Measurements from ENCODE around the gene ZNF841. TPM values are rescaled to one million over a fixed set of nuclear protein-coding genes. Genes with fewer than 3 reads are reported as not detected.

ZNF841 gene
- 10 to 100 TPM; 48.0 to 56.0 TPM for total RNA-seq
- polyA plus RNA-seq: 1 to 10 TPM; 2.3 to 5.0 TPM

- H3K36me3 Mint-ChIP-seq: peaks cover 50 to 55% of the 10 kb centered on the region in 2 donors
- H3K27me3 Mint-ChIP-seq: peaks cover 0 to 1% of the 10 kb centered on the region in 2 donors
- intact Hi-C loops (cut with micrococcal nuclease): loop anchor here (1.0 to 5.0 kb wide), 3 partner anchors 48 to 174 kb away; partner anchors contain the start of genes ZNF432 and ZNF766
- H3K4me3 Mint-ChIP-seq: peak within 1 kb of the TSS; percentile 94 to 99 (median 99)
- Histone ChIP-seq H3K36me3 (ENCODE audit: insufficient read depth, low read length) (peaks cover 5% of the 10 kb centered on the region), H3K4me1 (ENCODE audit: insufficient read depth, low read length) (peaks cover 17% of the 10 kb centered on the region), H3K9me3 (ENCODE audit: control insufficient read depth in 1 of 2, low read length in 2 of 2) (peaks cover 0 to 15% of the 10 kb centered on the region in 2 donors), H3K27ac (ENCODE audit: low read depth, low read length) (peak within 1 kb of the TSS; percentile 81), H3K27me3 (ENCODE audit: insufficient read depth, low read length) (no peaks in the 10 kb centered on the region), H3K4me3 (ENCODE audit: low read length in 2 of 2) (peak within 1 kb of the TSS; percentile 55 to 98)
- H3K4me1 Mint-ChIP-seq: peaks cover 20 to 41% (median 32%) of the 10 kb centered on the region in 4 donors
- peaks cover 6 to 96% (median 74%) of the 10 kb centered on the region in 8 donors for H3K9me3 Mint-ChIP-seq
- DNase-seq: peak; percentile 77 to 84 (median 80)
- POLR2A ChIA-PET (ENCODE audit: partially characterized antibody): no interaction called here
- peak within 1 kb of the TSS; percentile 92 to 98 (median 98) for H3K27ac Mint-ChIP-seq
- CTCF ChIA-PET (ENCODE audit: partially characterized antibody): no interaction called here
These were observed at the start of gene ZNF841 for GRCh38 chr19:52095172-52096014. ZNF841 (minus strand) TSS chr19:52095765; CDS start chr19:52084801, 10,964 bp downstream.

- Mint-ChIP-seq H3K9me3 (peaks cover 0 to 49% (median 19%) of the 10 kb centered on the region in 8 donors), H3K36me3 (peaks cover 3 to 14% of the 10 kb centered on the region in 2 donors), H3K27me3 (no peaks in the 10 kb centered on the region), H3K4me1 (peaks cover 16 to 34% (median 25%) of the 10 kb centered on the region in 4 donors), H3K4me3 (peak overlapping the region in 1 of 8 donors; percentile 48), H3K27ac (peak overlapping the region in 2 of 7 donors; percentile 64 to 78)
- Histone ChIP-seq H3K27me3 (ENCODE audit: insufficient read depth, low read length) (no peaks in the 10 kb centered on the region), H3K36me3 (ENCODE audit: insufficient read depth, low read length) (no peaks in the 10 kb centered on the region), H3K4me3 (ENCODE audit: low read length in 2 of 2) (no peak overlapping the region), H3K27ac (ENCODE audit: low read depth, low read length) (no peak overlapping the region), H3K9me3 (ENCODE audit: control insufficient read depth in 1 of 2, low read length in 2 of 2) (no peaks in the 10 kb centered on the region), H3K4me1 (ENCODE audit: insufficient read depth, low read length) (peaks cover 18% of the 10 kb centered on the region)
- no peak for DNase-seq
- CTCF ChIA-PET (ENCODE audit: partially characterized antibody): interaction anchor here (1.3 kb wide), 1 partner anchor 47 kb away, joined by 3 read pairs; no protein-coding TSS in a partner anchor
- POLR2A ChIA-PET (ENCODE audit: partially characterized antibody): interaction anchor here (1.3 to 4.2 kb wide), 2 partner anchors 29 to 48 kb away, joined by 3 to 40 read pairs; partner anchors contain the start of genes PPP2R1A and ZNF836
- intact Hi-C loops (cut with micrococcal nuclease): no loop called here
These were observed 46.5 kb upstream of the ZNF841 start for GRCh38 chr19:52142001-52142595.

- H3K4me1 ChIP-seq (ENCODE audit: insufficient read depth, low read length): peaks cover 18% of the 10 kb centered on the region
- DNase-seq: no peak
- CTCF ChIA-PET (ENCODE audit: partially characterized antibody): interaction anchor here (1.3 to 5.4 kb wide), 3 partner anchors 31 to 96 kb away, joined by 3 to 68 read pairs (median 17); partner anchors contain the start of gene ZNF836
- no peak overlapping the region for H3K27ac ChIP-seq (ENCODE audit: low read depth, low read length)
- H3K27me3 ChIP-seq (ENCODE audit: insufficient read depth, low read length): no peaks in the 10 kb centered on the region
- POLR2A ChIA-PET (ENCODE audit: partially characterized antibody): interaction anchor here (0.5 to 4.2 kb wide), 6 partner anchors 19 to 678 kb away, joined by 3 to 40 read pairs (median 14); partner anchors contain the start of genes PPP2R1A, ZNF432 and ZNF836
- H3K36me3 Mint-ChIP-seq: peaks cover 3 to 12% of the 10 kb centered on the region in 2 donors
- peak overlapping the region in 6 of 7 donors; percentile 36 to 91 (median 73) for H3K27ac Mint-ChIP-seq
- H3K9me3 Mint-ChIP-seq: peaks cover 0 to 45% (median 12%) of the 10 kb centered on the region in 8 donors
- intact Hi-C loops (cut with micrococcal nuclease): loop anchor here (2.0 kb wide), 2 partner anchors 92 to 214 kb away; partner anchors contain the start of genes ZNF432 and ZNF613
- H3K27me3 Mint-ChIP-seq: no peaks in the 10 kb centered on the region
- H3K36me3 ChIP-seq (ENCODE audit: insufficient read depth, low read length): no peaks in the 10 kb centered on the region
- H3K4me1 Mint-ChIP-seq: peaks cover 19 to 34% (median 27%) of the 10 kb centered on the region in 4 donors
- H3K4me3 ChIP-seq (ENCODE audit: low read length in 2 of 2): no peak overlapping the region
- H3K9me3 ChIP-seq (ENCODE audit: control insufficient read depth in 1 of 2, low read length in 2 of 2): no peaks in the 10 kb centered on the region
- peak overlapping the region in 2 of 8 donors; percentile 51 to 59 for H3K4me3 Mint-ChIP-seq
These were observed 45.6 kb upstream of the ZNF841 start for GRCh38 chr19:52141203-52141602.

GRCh38 chr19:52140032-52140710 lies 44.6 kb upstream of the ZNF841 start:
- Mint-ChIP-seq H3K4me1 (peaks cover 21 to 34% (median 27%) of the 10 kb centered on the region in 4 donors), H3K4me3 (peak overlapping the region; percentile 90 to 98 (median 96)), H3K27me3 (no peaks in the 10 kb centered on the region), H3K9me3 (peaks cover 0 to 40% (median 11%) of the 10 kb centered on the region in 8 donors), H3K36me3 (peaks cover 7 to 15% of the 10 kb centered on the region in 2 donors), H3K27ac (peak overlapping the region; percentile 91 to 98 (median 94))
- H3K4me3 ChIP-seq (ENCODE audit: low read length in 2 of 2): peak overlapping the region; percentile 38 to 72
- no peaks in the 10 kb centered on the region for H3K36me3 ChIP-seq (ENCODE audit: insufficient read depth, low read length)
- H3K27me3 ChIP-seq (ENCODE audit: insufficient read depth, low read length): no peaks in the 10 kb centered on the region
- CTCF ChIA-PET (ENCODE audit: partially characterized antibody): interaction anchor here (0.7 to 5.4 kb wide), 5 partner anchors 32 to 101 kb away, joined by 3 to 68 read pairs (median 9); partner anchors contain the start of genes PPP2R1A and ZNF836
- peaks cover 18% of the 10 kb centered on the region for H3K4me1 ChIP-seq (ENCODE audit: insufficient read depth, low read length)
- intact Hi-C loops (cut with micrococcal nuclease): loop anchor here (1.0 to 2.0 kb wide), 4 partner anchors 49 to 213 kb away; partner anchors contain the start of genes ZNF432, ZNF613 and ZNF766
- H3K9me3 ChIP-seq (ENCODE audit: control insufficient read depth in 1 of 2, low read length in 2 of 2): no peaks in the 10 kb centered on the region
- H3K27ac ChIP-seq (ENCODE audit: low read depth, low read length): peak overlapping the region; percentile 75
- peak in 2 of 5 donors; percentile 96 for DNase-seq
- POLR2A ChIA-PET (ENCODE audit: partially characterized antibody): interaction anchor here (0.6 to 4.2 kb wide), 9 partner anchors 11 to 1193 kb away, joined by 3 to 40 read pairs (median 4); partner anchors contain the start of genes PPP2R1A, ZNF432 and ZNF836

- Histone ChIP-seq H3K36me3 (ENCODE audit: insufficient read depth, low read length) (peaks cover under 1% of the 10 kb centered on the region), H3K27me3 (ENCODE audit: insufficient read depth, low read length) (no peaks in the 10 kb centered on the region), H3K4me1 (ENCODE audit: insufficient read depth, low read length) (peaks cover 18% of the 10 kb centered on the region), H3K27ac (ENCODE audit: low read depth, low read length) (peak within 1 kb of the TSS; percentile 75), H3K9me3 (ENCODE audit: control insufficient read depth in 1 of 2, low read length in 2 of 2) (peaks cover 0 to 5% of the 10 kb centered on the region in 2 donors), H3K4me3 (ENCODE audit: low read length in 2 of 2) (peak within 1 kb of the TSS; percentile 72 to 75)
- ChIA-PET POLR2A (ENCODE audit: partially characterized antibody) (interaction anchor here (1.1 to 4.2 kb wide), 5 partner anchors 32 to 542 kb away, joined by 3 to 40 read pairs (median 19); partner anchors contain the start of genes PPP2R1A, ZNF432 and ZNF836), CTCF (ENCODE audit: partially characterized antibody) (interaction anchor here (0.6 to 5.4 kb wide), 7 partner anchors 32 to 107 kb away, joined by 3 to 68 read pairs (median 9); partner anchors contain the start of genes PPP2R1A and ZNF836)
- peaks cover 0 to 40% (median 10%) of the 10 kb centered on the region in 8 donors for H3K9me3 Mint-ChIP-seq
- H3K27me3 Mint-ChIP-seq: no peaks in the 10 kb centered on the region
- peaks cover 23 to 38% (median 29%) of the 10 kb centered on the region in 4 donors for H3K4me1 Mint-ChIP-seq
- intact Hi-C loops (cut with micrococcal nuclease): loop anchor here (1.0 to 2.0 kb wide), 7 partner anchors 32 to 609 kb away; partner anchors contain the start of genes ZNF432, ZNF613, ZNF766 and ZNF836
- H3K27ac Mint-ChIP-seq: peak within 1 kb of the TSS; percentile 91 to 98 (median 94)
- peak within 1 kb of the TSS; percentile 90 to 98 (median 96) for H3K4me3 Mint-ChIP-seq
- DNase-seq: peak; percentile 64 to 97 (median 96)
- H3K36me3 Mint-ChIP-seq: peaks cover 14 to 17% of the 10 kb centered on the region in 2 donors
These were observed 43.9 kb upstream of the ZNF841 start, which contains the start of gene ZNF616 for GRCh38 chr19:52139252-52140031. ZNF616 (minus strand) TSS chr19:52139938; CDS start chr19:52130512, 9,426 bp downstream.

Data from CD4-positive, alpha-beta memory T cell (primary cell).